ENCODE measurements around the gene SLC25A47. TPM values are rescaled to one million over a fixed set of nuclear protein-coding genes. Genes with fewer than 3 reads are reported as not detected.

SLC25A47 gene
- total and polyA plus RNA-seq, 2 donors (not counting 1 experiment from before 2014, with no cell fraction given): not detected

- DNase-seq (no peak), ATAC-seq (ENCODE audit: low read depth) (no peak)
- H3K27me3 ChIP-seq (replicated peaks in 1 of 4; ENCODE audit: control extremely low read depth in 1 of 4, control insufficient read depth in 3 of 4, insufficient read depth in 4 of 4, low read length in 3 of 4): no peaks in the 10 kb centered on the region
- peak overlapping the region; percentile 36 to 65 for H3K27ac ChIP-seq (ENCODE audit: low read length in 2 of 2)
- no peaks in the 10 kb centered on the region for H4K20me1 ChIP-seq (ENCODE audit: control insufficient read depth, insufficient read depth, low read length, poor library complexity, severe bottlenecking)
- no peak overlapping the region for H3K9ac ChIP-seq (ENCODE audit: low read length)
- peak overlapping the region; percentile 68 for H2AFZ ChIP-seq (ENCODE audit: insufficient read depth, low read depth, low read length, poor library complexity, severe bottlenecking)
- Mint-ChIP-seq H3K4me1 (peaks cover 20% of the 10 kb centered on the region), H3K9me3 (ENCODE audit: insufficient read depth) (no peaks in the 10 kb centered on the region), H3K27me3 (no peaks in the 10 kb centered on the region), H3K4me3 (peak overlapping the region; percentile 71), H3K27ac (peak overlapping the region; percentile 90)
- POLR2A ChIA-PET: interaction anchor here (1.0 kb wide), 1 partner anchor 16 kb away, joined by 3 read pairs; no protein-coding TSS in a partner anchor
- H3K4me3 ChIP-seq (ENCODE audit: control extremely low read depth in 1 of 5, extremely low read depth in 1 of 5, insufficient read depth in 1 of 5, low read depth in 2 of 5, low read length in 4 of 5): no peak overlapping the region
- no peaks in the 10 kb centered on the region for H3K9me3 ChIP-seq (ENCODE audit: control extremely low read depth in 1 of 3, control insufficient read depth in 2 of 3, insufficient read depth in 1 of 3, low read length in 2 of 3)
- H3K4me1 ChIP-seq (ENCODE audit: control insufficient read depth in 2 of 2, insufficient read depth in 2 of 2, low read length in 2 of 2): peaks cover 28 to 31% of the 10 kb centered on the region in 2 donors
- TF ChIP-seq CTCF (IDR thresholded peaks at IDR 0.05) (no peak), EZH2 (IDR thresholded peaks at IDR 0.05; ENCODE audit: borderline replicate concordance, insufficient read depth, low read depth, low read length, poor library complexity, severe bottlenecking) (no peak)
- WGBS (ENCODE audit: insufficient coverage): 72% methylated on average over 9 of the region's 10 CpGs
- CTCF ChIA-PET: interaction anchor here (0.6 to 1.5 kb wide), 9 partner anchors 8 to 258 kb away, joined by 3 to 7 read pairs (median 3); no protein-coding TSS in a partner anchor
- H3K4me2 ChIP-seq (replicated peaks; ENCODE audit: low read depth, low read length, poor library complexity, severe bottlenecking): peak overlapping the region; percentile 38
- no peaks in the 10 kb centered on the region for H3K79me2 ChIP-seq (ENCODE audit: control insufficient read depth, insufficient read depth, low read length)
- no peaks in the 10 kb centered on the region for H3K36me3 ChIP-seq (replicated peaks in 1 of 2; ENCODE audit: control extremely low read depth in 1 of 2, control insufficient read depth in 1 of 2, extremely low read depth in 1 of 2, insufficient read depth in 2 of 2, low read length in 1 of 2)
- intact Hi-C loops (cut with micrococcal nuclease): no loop called here
These were observed 10.2 kb upstream of the SLC25A47 start for GRCh38 chr14:100312877-100313400.

GRCh38 chr14:100313464-100314230, 9.5 kb upstream of the SLC25A47 start:
- Mint-ChIP-seq H3K27me3 (no peaks in the 10 kb centered on the region), H3K4me1 (peaks cover 22% of the 10 kb centered on the region), H3K27ac (peak overlapping the region; percentile 56), H3K4me3 (no peak overlapping the region), H3K9me3 (ENCODE audit: insufficient read depth) (no peaks in the 10 kb centered on the region)
- no peaks in the 10 kb centered on the region for H3K9me3 ChIP-seq (ENCODE audit: control extremely low read depth in 1 of 3, control insufficient read depth in 2 of 3, insufficient read depth in 1 of 3, low read length in 2 of 3)
- ATAC-seq (ENCODE audit: low read depth): no peak
- intact Hi-C loops (cut with micrococcal nuclease): no loop called here
- CTCF ChIA-PET: interaction anchor here (0.6 to 1.5 kb wide), 8 partner anchors 9 to 258 kb away, joined by 3 to 7 read pairs (median 4); no protein-coding TSS in a partner anchor
- no peak overlapping the region for H2AFZ ChIP-seq (ENCODE audit: insufficient read depth, low read depth, low read length, poor library complexity, severe bottlenecking)
- POLR2A ChIA-PET: no interaction called here
- H3K36me3 ChIP-seq (replicated peaks in 1 of 2; ENCODE audit: control extremely low read depth in 1 of 2, control insufficient read depth in 1 of 2, extremely low read depth in 1 of 2, insufficient read depth in 2 of 2, low read length in 1 of 2): no peaks in the 10 kb centered on the region
- H3K27ac ChIP-seq (ENCODE audit: low read length in 2 of 2): no peak overlapping the region
- no peak overlapping the region for H3K4me3 ChIP-seq (ENCODE audit: control extremely low read depth in 1 of 5, extremely low read depth in 1 of 5, insufficient read depth in 1 of 5, low read depth in 2 of 5, low read length in 4 of 5)
- no peaks in the 10 kb centered on the region for H4K20me1 ChIP-seq (ENCODE audit: control insufficient read depth, insufficient read depth, low read length, poor library complexity, severe bottlenecking)
- WGBS (ENCODE audit: insufficient coverage): 97% methylated on average over 26 of the region's 26 CpGs
- peaks cover 28 to 37% of the 10 kb centered on the region in 2 donors for H3K4me1 ChIP-seq (ENCODE audit: control insufficient read depth in 2 of 2, insufficient read depth in 2 of 2, low read length in 2 of 2)
- TF ChIP-seq EZH2 (IDR thresholded peaks at IDR 0.05; ENCODE audit: borderline replicate concordance, insufficient read depth, low read depth, low read length, poor library complexity, severe bottlenecking) (no peak), CTCF (IDR thresholded peaks at IDR 0.05) (no peak)
- H3K9ac ChIP-seq (ENCODE audit: low read length): no peak overlapping the region
- no peaks in the 10 kb centered on the region for H3K27me3 ChIP-seq (replicated peaks in 1 of 4; ENCODE audit: control extremely low read depth in 1 of 4, control insufficient read depth in 3 of 4, insufficient read depth in 4 of 4, low read length in 3 of 4)
- no peak for DNase-seq
- no peak overlapping the region for H3K4me2 ChIP-seq (replicated peaks; ENCODE audit: low read depth, low read length, poor library complexity, severe bottlenecking)
- H3K79me2 ChIP-seq (ENCODE audit: control insufficient read depth, insufficient read depth, low read length): no peaks in the 10 kb centered on the region

Measured in B cell (primary cell).